Measurements from ENCODE around the gene PRDM16.

DNA sequence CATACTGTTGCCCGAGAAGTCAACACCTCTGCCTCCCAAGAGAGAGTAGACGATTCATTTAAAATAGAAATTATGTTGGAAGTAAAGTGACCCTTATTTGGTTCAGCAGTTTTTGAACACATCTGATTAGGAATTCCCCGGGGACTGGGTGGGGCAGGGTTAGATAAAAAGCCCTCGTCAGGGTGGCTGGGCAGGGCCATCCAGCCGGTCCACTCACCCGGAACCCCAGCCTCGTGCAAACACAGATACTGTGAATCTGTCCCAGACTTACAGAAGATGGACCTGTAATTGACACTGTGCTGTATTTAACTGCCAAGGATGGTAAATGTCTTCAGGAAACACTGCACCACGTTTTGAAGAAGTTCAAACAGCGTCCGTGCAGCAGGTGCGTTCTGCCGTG is 63.7 kb downstream of the PRDM16 start:
- no peak for TF ChIP-seq RAD21 (conservative IDR thresholded peaks at IDR 0.05)
- TF ChIP-seq, protein P1, sequence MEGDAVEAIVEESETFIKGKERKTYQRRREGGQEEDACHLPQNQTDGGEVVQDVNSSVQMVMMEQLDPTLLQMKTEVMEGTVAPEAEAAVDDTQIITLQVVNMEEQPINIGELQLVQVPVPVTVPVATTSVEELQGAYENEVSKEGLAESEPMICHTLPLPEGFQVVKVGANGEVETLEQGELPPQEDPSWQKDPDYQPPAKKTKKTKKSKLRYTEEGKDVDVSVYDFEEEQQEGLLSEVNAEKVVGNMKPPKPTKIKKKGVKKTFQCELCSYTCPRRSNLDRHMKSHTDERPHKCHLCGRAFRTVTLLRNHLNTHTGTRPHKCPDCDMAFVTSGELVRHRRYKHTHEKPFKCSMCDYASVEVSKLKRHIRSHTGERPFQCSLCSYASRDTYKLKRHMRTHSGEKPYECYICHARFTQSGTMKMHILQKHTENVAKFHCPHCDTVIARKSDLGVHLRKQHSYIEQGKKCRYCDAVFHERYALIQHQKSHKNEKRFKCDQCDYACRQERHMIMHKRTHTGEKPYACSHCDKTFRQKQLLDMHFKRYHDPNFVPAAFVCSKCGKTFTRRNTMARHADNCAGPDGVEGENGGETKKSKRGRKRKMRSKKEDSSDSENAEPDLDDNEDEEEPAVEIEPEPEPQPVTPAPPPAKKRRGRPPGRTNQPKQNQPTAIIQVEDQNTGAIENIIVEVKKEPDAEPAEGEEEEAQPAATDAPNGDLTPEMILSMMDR (IDR thresholded peaks at IDR 0.05; ENCODE audit: poor library complexity, severe bottlenecking) = no peak

Data from neural cell (in vitro differentiated cells).